Stimulated activated CD4-positive, alpha-beta T cell treated with anti-CD3 and anti-CD28 coated beads, Interleukin-1b, Interleukin-23, amount 100 ng/mL, for 24 hours (primary cell): ENCODE data around the gene TNFRSF1A.
"Not testable (repeated sequence)": the region's sequence is repeated elsewhere in the genome, so short reads cannot be mapped to it uniquely, and the experiment has no call there.

Experiments used
- DNase-seq, 4 experiments: peaks; one replicate each; pipeline ENCODE4 v3.0.0-alpha.2; 2020; ENCODE audit warnings: low read depth in 4 of 4, low spot score in 1 of 4

TNFRSF1A gene

GRCh38 chr12:6358881-6359280 lies 17.0 kb upstream of the TNFRSF1A start:
- DNase-seq = no peak

GRCh38 chr12:6356374-6356820 lies 14.5 kb upstream of the TNFRSF1A start:
- DNase-seq = no peak

- DNase-seq = no peak
Measured at GRCh38 chr12:6355491-6356373, 13.9 kb upstream of the TNFRSF1A start.

- DNase-seq = no peak
Measured at GRCh38 chr12:6354495-6355393, 12.9 kb upstream of the TNFRSF1A start.

GRCh38 chr12:6352193-6353173 lies 10.6 kb upstream of the TNFRSF1A start:
- DNase-seq = no peak

- DNase-seq = no peak
Measured at GRCh38 chr12:6351622-6352021, 9.7 kb upstream of the TNFRSF1A start.

- DNase-seq = no peak
Measured at GRCh38 chr12:6347367-6348338, 5.8 kb upstream of the TNFRSF1A start.

- DNase-seq = no peak
Measured at GRCh38 chr12:6346942-6347341, 5.1 kb upstream of the TNFRSF1A start.

- no peak for DNase-seq
Measured at GRCh38 chr12:6346235-6346832, 4.5 kb upstream of the TNFRSF1A start.

- no peak for DNase-seq
Measured at GRCh38 chr12:6345319-6346091, 3.6 kb upstream of the TNFRSF1A start.

GRCh38 chr12:6344101-6344660 lies 2.3 kb upstream of the TNFRSF1A start:
- not testable (repeated sequence) for DNase-seq

GRCh38 chr12:6343518-6343917 lies 1.6 kb upstream of the TNFRSF1A start:
- no peak for DNase-seq

GRCh38 chr12:6342140-6342889 lies 439 bp upstream of the TNFRSF1A start:
- no peak for DNase-seq

- no peak for DNase-seq
Measured at GRCh38 chr12:6340745-6341416, 995 bp downstream of the TNFRSF1A start.

- no peak for DNase-seq
Measured at GRCh38 chr12:6340032-6340638, 1.7 kb downstream of the TNFRSF1A start.

GRCh38 chr12:6338955-6339354 lies 2.9 kb downstream of the TNFRSF1A start:
- DNase-seq = no peak
